Stimulated activated CD8-positive, alpha-beta memory T cell treated with anti-CD3 and anti-CD28 coated beads, Interleukin-2, amount 100 ng/mL, for 1 hour (primary cell): Measurements from ENCODE around the gene OR1L8.
"Not testable (repeated sequence)": the region's sequence is repeated elsewhere in the genome, so short reads cannot be mapped to it uniquely, and the experiment has no call there.

ENCODE experiments used
- DNase-seq, 2 donors: peaks; one replicate each; pipeline ENCODE4 v3.0.0-alpha.2; 2020; ENCODE audit warnings: low read depth in 2 of 2

The OR1L8 gene

GRCh38 chr9:122583284-122583683 lies at the start of gene OR1L8:
OR1L8 (minus strand) TSS chr9:122583384; CDS start chr9:122568477, 14,907 bp downstream.
- DNase-seq = not testable (repeated sequence)

- DNase-seq = no peak
Observed at GRCh38 chr9:122619996-122620395, 36.8 kb upstream of the OR1L8 start.

GRCh38 chr9:122614362-122614761 lies 31.2 kb upstream of the OR1L8 start, which contains the start of gene OR1Q1:
OR1Q1 (plus strand) TSS chr9:122614738; CDS start chr9:122614738, 0 bp downstream.
- DNase-seq = no peak

GRCh38 chr9:122609804-122610203 lies 26.6 kb upstream of the OR1L8 start:
- DNase-seq = no peak

- DNase-seq = no peak
Observed at GRCh38 chr9:122606587-122606986, 23.4 kb upstream of the OR1L8 start.

GRCh38 chr9:122605691-122606090 lies 22.5 kb upstream of the OR1L8 start:
- DNase-seq = no peak

GRCh38 chr9:122580360-122580759 lies 2.8 kb downstream of the OR1L8 start:
- DNase-seq = no peak

- DNase-seq = no peak
Observed at GRCh38 chr9:122579874-122580273, 3.3 kb downstream of the OR1L8 start.

GRCh38 chr9:122572456-122572855 lies 10.7 kb downstream of the OR1L8 start:
- DNase-seq = no peak

GRCh38 chr9:122567901-122568300 lies 15.3 kb downstream of the OR1L8 start:
- no peak for DNase-seq

GRCh38 chr9:122562134-122562760 lies 20.9 kb downstream of the OR1L8 start:
- no peak for DNase-seq

GRCh38 chr9:122561446-122561845 lies 21.7 kb downstream of the OR1L8 start:
- DNase-seq = no peak

- DNase-seq = no peak
Observed at GRCh38 chr9:122552812-122553211, 30.4 kb downstream of the OR1L8 start, which contains the start of gene OR1N2. OR1N2 (plus strand) TSS chr9:122553112; CDS start chr9:122553212, 100 bp downstream.

- DNase-seq = no peak
Observed at GRCh38 chr9:122551371-122551770, 31.8 kb downstream of the OR1L8 start.

GRCh38 chr9:122546196-122546595 lies 37.0 kb downstream of the OR1L8 start:
- no peak for DNase-seq

- DNase-seq = no peak
Observed at GRCh38 chr9:122538757-122539156, 44.4 kb downstream of the OR1L8 start.

- DNase-seq = not testable (repeated sequence)
Observed at GRCh38 chr9:122537066-122537465, 46.1 kb downstream of the OR1L8 start.

GRCh38 chr9:122536134-122536533 lies 47.0 kb downstream of the OR1L8 start:
- no peak for DNase-seq

GRCh38 chr9:122531157-122531556 lies 52.0 kb downstream of the OR1L8 start:
- DNase-seq = not testable (repeated sequence)

GRCh38 chr9:122527193-122527592 lies 56.0 kb downstream of the OR1L8 start, which contains the start of gene OR1N1:
OR1N1 (minus strand) TSS chr9:122527293; CDS start chr9:122527293, 0 bp downstream.
- DNase-seq = no peak

- DNase-seq = no peak
Observed at GRCh38 chr9:122526602-122527001, 56.6 kb downstream of the OR1L8 start.

- DNase-seq = no peak
Observed at GRCh38 chr9:122519376-122519775, 63.8 kb downstream of the OR1L8 start.

- no peak for DNase-seq
Observed at GRCh38 chr9:122518841-122519240, 64.3 kb downstream of the OR1L8 start, which contains the start of gene OR1J4. OR1J4 (plus strand) TSS chr9:122519141; CDS start chr9:122519141, 0 bp downstream.

GRCh38 chr9:122518226-122518625 lies 65.0 kb downstream of the OR1L8 start:
- no peak for DNase-seq
